Skeletal muscle tissue (tissue), 4 donors: ENCODE measurements around the gene ZNF70. TPM values are rescaled to one million over a fixed set of nuclear protein-coding genes. Genes with fewer than 3 reads are reported as not detected.
A peak's percentile ranks its signal among the peaks of the same experiment; 100 is the strongest.

Experiments
- H3K27ac ChIP-seq: one replicate; pipeline ENCODE4 v1.7.0; 2013; ENCODE audit warnings: mild to moderate bottlenecking, low read depth, low read length, inconsistent platforms
- H3K27me3 ChIP-seq, 3 donors: one replicate each; pipeline ENCODE4 v1.7.0; 2013; ENCODE audit warnings: low read length in 3 of 3; ENCODE audit not compliant: control insufficient read depth in 3 of 3, insufficient read depth in 3 of 3
- H3K36me3 ChIP-seq, 3 donors: one replicate each; pipeline ENCODE4 v1.7.0; 2013; ENCODE audit warnings: low read length in 3 of 3; ENCODE audit not compliant: control insufficient read depth in 3 of 3, insufficient read depth in 3 of 3
- H3K4me1 ChIP-seq, 3 donors: one replicate each; pipeline ENCODE4 v1.7.0; 2013; ENCODE audit warnings: low read length in 3 of 3, mild to moderate bottlenecking in 3 of 3; ENCODE audit not compliant: control insufficient read depth in 3 of 3, insufficient read depth in 3 of 3
- H3K4me3 ChIP-seq, 3 donors: one replicate each; pipeline ENCODE4 v1.7.0; 2013; ENCODE audit warnings: low read length in 3 of 3
- H3K9ac ChIP-seq, 3 donors: one replicate each; pipeline ENCODE4 v1.7.0; 2013; ENCODE audit warnings: low read length in 3 of 3, mild to moderate bottlenecking in 3 of 3, moderate library complexity in 2 of 3, low read depth in 1 of 3
- H3K9me3 ChIP-seq, 3 donors: one replicate each; pipeline ENCODE4 v1.7.0; 2013; ENCODE audit warnings: low read length in 3 of 3; ENCODE audit not compliant: control insufficient read depth in 3 of 3
- total RNA-seq: library from RNA; depleted of rRNA; stranded (reverse); fragments of >200 nt; gene quantifications from one replicate; pipeline ENCODE4 v1.2.3, GENCODE V29; 2014
- donor health status: Osteomylitis.

ZNF70 gene
- total RNA-seq, 1 donor from 2014 or later = 3.1 TPM

DNA sequence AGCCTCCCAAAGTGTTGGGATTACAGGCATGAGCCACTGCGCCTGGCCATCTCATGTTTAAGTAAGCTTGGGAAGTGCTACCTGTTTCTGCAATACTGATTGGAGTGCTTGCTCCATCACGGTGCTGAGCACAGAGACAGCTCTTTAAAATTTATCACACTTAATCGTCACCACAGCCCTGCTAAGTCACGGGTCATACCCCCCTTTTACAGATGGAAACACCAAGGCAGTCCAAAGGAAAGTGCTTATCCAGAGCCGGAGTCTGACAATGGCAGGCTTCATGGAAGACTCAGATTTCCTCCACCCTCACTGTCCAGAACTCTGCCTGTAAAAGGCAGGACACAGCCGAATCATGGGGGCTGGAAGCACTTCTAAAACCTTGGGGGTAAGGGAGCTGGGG is 9.1 kb upstream of the ZNF70 start:
- Histone ChIP-seq H3K36me3 (peaks cover 0 to 12% (median 8%) of the 10 kb centered on the region in 3 donors), H3K27me3 (no peaks in the 10 kb centered on the region), H3K4me1 (peaks cover 20 to 22% (median 20%) of the 10 kb centered on the region in 3 donors), H3K4me3 (no peak overlapping the region), H3K9ac (peak overlapping the region in 1 of 3 donors; percentile 12), H3K9me3 (no peaks in the 10 kb centered on the region), H3K27ac (no peak overlapping the region)

DNA sequence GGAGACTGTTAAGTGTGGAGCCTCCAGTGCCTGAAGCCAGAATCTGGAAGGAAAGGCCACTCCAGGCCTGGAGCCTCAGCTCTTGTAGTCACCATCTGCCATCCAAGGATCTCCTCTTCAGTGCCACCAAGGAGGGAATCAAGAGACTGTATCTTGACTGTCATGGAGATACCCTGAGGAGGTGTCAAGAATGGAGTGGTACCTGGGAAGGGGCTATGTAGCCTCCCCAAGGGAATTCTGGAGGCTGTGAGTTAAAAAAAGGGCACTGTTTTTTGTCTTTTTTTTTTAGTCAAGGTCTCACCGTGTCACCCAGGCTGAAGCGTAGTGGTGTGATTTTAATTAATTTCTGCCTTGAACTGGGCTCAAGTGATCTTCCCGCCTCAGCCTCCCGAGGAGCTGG is 8.7 kb upstream of the ZNF70 start:
- peaks cover 15 to 17% (median 16%) of the 10 kb centered on the region in 3 donors for H3K4me1 ChIP-seq
- H3K9ac ChIP-seq = no peak overlapping the region
- no peaks in the 10 kb centered on the region for H3K9me3 ChIP-seq
- H3K27ac ChIP-seq = no peak overlapping the region
- H3K36me3 ChIP-seq = peaks cover 0 to 8% (median 7%) of the 10 kb centered on the region in 3 donors
- H3K27me3 ChIP-seq = no peaks in the 10 kb centered on the region
- no peak overlapping the region for H3K4me3 ChIP-seq

DNA sequence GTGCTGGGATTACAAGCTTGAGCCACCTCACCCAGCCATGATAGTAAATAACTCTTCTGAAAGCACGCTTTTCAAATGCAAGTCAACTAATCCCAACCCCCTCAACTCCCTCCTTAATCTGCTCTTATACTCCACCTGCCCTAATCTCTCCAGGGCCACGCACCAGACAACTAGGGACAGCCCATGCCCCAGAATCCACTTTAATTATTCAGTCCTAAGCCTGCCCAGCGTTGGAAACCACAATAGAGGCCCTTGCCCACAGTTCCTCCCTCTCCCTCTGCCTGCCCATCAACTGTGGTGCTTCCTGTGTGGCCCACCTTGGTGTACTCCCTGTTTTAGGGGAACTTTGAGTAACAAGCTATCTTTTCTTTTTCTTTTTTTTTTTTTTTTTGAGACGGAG is 6.0 kb upstream of the ZNF70 start:
- no peaks in the 10 kb centered on the region for H3K36me3 ChIP-seq
- H3K4me1 ChIP-seq = no peaks in the 10 kb centered on the region
- H3K4me3 ChIP-seq = no peak overlapping the region
- no peaks in the 10 kb centered on the region for H3K27me3 ChIP-seq
- no peak overlapping the region for H3K9ac ChIP-seq
- H3K9me3 ChIP-seq = no peaks in the 10 kb centered on the region
- H3K27ac ChIP-seq = no peak overlapping the region

DNA sequence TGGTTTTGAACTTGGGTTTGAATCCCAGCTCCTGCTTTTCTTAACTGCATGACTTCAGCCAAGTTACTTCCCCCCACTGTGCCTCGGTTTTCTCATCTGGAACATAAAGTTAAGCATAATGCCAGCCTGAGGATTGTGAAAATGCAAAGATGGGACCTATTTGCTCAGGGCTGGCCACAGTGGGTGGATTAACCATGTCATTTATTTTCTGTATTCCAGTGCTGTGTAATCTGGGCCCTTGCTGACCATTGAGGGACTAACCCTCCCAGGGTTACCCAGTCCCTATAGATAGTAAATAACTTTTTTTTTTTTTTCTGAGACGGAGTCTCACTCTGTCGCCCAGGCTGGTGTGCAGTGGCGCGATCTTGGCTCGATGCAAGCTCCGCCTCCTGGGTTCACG is 4.8 kb upstream of the ZNF70 start:
- peaks cover 5 to 7% (median 6%) of the 10 kb centered on the region in 3 donors for H3K4me1 ChIP-seq
- no peaks in the 10 kb centered on the region for H3K9me3 ChIP-seq
- H3K36me3 ChIP-seq = no peaks in the 10 kb centered on the region
- H3K9ac ChIP-seq = no peak overlapping the region
- no peak overlapping the region for H3K27ac ChIP-seq
- no peak overlapping the region for H3K4me3 ChIP-seq
- H3K27me3 ChIP-seq = no peaks in the 10 kb centered on the region

DNA sequence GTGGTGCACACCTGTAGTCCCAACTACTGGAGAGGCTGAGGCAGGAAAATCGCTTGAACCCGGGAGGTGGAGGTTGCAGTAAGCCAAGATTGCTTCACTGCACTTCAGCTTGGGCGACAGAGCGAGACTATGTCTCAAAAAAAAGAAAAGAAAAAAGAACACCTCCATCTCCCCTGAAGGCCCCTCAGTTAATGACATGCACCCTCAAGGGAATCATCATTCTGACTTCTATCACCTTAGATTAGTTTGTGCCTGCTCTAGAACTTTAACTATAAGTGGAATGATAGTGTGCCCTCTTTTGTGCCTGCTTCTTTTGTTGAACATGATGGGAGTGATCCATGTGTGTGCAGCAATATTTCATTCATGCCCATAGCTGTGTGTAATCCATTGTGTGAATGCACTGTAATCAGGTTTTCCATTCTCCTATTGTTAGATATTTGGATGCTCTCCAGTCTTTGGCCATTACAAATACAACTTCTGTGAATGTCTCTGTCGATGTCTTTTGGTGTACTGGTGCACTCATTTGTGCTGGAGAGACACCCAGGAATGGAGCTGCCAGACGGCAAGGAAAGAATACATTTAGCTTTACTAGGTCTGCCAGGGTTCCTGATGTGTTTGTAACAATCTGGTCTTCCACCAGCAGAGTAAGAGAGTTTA is 4.2 kb upstream of the ZNF70 start:
- peaks cover 5 to 12% (median 6%) of the 10 kb centered on the region in 3 donors for H3K4me1 ChIP-seq
- H3K36me3 ChIP-seq = no peaks in the 10 kb centered on the region
- no peak overlapping the region for H3K27ac ChIP-seq
- H3K9me3 ChIP-seq = no peaks in the 10 kb centered on the region
- H3K4me3 ChIP-seq = no peak overlapping the region
- H3K9ac ChIP-seq = no peak overlapping the region
- no peaks in the 10 kb centered on the region for H3K27me3 ChIP-seq

DNA sequence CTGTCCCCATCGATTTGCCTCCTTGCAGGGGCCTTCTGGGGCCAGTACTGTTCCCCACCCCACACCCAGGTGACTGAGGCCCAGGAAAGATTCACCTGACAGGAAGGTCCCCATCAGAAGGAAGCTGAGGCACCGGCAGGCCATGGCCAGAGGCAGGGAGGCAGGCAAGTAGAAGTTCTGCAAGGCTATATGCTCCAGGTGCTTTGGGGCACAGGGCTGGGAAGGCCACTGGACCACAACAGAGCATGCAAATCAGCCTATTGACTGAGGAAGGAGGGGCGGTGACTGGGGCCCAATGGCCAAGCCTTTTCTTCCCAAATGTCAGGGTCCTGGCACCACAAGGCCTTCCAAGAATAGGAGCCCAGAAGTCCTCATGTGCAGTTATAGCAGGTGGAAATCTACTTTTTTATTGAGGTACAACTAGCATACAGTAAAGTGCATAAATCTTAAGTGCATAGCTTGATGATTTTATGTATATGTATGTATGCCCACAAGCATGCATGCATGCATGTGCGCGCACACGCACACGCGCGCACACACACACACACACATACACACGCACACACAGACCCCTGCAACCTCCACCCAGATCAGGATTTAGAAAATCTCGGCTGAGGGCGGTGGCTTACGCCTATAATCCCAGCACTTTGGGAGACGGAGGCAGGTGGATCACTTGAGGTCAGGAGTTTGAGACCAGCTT is 3.5 kb upstream of the ZNF70 start, which contains the start of gene VPREB3:
TSS of gene VPREB3 (minus strand) at position 206 of the 700 bp plus-strand sequence. CDS start at position 144, 62 bp downstream.
- Histone ChIP-seq H3K27ac (no peak within 1 kb of the TSS), H3K9me3 (no peaks in the 10 kb centered on the region), H3K4me1 (peaks cover 5 to 17% (median 11%) of the 10 kb centered on the region in 3 donors), H3K4me3 (no peak within 1 kb of the TSS), H3K9ac (no peak within 1 kb of the TSS), H3K27me3 (no peaks in the 10 kb centered on the region), H3K36me3 (no peaks in the 10 kb centered on the region)

DNA sequence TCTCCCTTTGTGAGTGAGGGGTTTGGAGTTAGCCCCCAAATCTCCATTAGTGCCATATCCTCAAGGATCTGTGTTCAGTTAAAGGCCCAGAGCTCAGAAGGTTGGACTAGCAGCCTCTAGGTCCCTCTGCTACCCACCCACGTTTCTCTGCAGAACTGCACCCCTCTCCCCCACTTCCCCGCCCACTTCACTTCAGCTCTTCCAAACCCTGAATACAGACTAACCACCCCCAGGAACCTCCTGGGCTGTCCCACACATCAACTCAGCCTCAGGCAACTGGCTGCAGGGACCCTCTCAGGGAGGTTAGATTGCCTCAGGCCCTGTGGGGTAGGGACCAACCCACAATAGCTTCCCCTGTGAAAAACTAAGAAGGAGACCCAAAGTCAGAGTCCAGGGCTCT is 2.5 kb upstream of the ZNF70 start:
- H3K9me3 ChIP-seq = no peaks in the 10 kb centered on the region
- no peaks in the 10 kb centered on the region for H3K36me3 ChIP-seq
- H3K27me3 ChIP-seq = no peaks in the 10 kb centered on the region
- H3K27ac ChIP-seq = no peak overlapping the region
- H3K9ac ChIP-seq = no peak overlapping the region
- H3K4me3 ChIP-seq = no peak overlapping the region
- peaks cover 5 to 17% (median 11%) of the 10 kb centered on the region in 3 donors for H3K4me1 ChIP-seq

DNA sequence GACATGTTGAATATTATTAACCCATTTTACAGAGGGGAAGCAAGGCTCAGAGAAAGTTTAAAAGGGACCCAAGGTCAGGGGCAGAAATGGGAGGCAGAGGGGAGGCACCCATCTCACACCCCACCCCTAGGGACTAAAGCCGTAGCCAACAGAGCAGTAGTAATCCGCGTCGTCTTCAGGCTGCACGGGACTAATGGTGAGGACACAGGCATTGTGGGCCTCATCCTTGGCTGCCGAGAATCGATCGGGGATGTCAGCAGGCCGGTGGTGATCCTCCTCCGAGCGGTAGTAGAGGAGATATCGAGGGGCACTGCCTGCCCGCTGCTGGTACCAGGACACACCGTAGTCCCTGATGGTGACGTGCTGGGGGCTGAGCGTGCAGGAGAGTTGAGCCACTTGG is 1.8 kb upstream of the ZNF70 start:
- Histone ChIP-seq H3K27me3 (no peaks in the 10 kb centered on the region), H3K9ac (no peak overlapping the region), H3K27ac (no peak overlapping the region), H3K4me3 (no peak overlapping the region), H3K9me3 (no peaks in the 10 kb centered on the region), H3K36me3 (no peaks in the 10 kb centered on the region), H3K4me1 (peaks cover 5 to 17% (median 11%) of the 10 kb centered on the region in 3 donors)

DNA sequence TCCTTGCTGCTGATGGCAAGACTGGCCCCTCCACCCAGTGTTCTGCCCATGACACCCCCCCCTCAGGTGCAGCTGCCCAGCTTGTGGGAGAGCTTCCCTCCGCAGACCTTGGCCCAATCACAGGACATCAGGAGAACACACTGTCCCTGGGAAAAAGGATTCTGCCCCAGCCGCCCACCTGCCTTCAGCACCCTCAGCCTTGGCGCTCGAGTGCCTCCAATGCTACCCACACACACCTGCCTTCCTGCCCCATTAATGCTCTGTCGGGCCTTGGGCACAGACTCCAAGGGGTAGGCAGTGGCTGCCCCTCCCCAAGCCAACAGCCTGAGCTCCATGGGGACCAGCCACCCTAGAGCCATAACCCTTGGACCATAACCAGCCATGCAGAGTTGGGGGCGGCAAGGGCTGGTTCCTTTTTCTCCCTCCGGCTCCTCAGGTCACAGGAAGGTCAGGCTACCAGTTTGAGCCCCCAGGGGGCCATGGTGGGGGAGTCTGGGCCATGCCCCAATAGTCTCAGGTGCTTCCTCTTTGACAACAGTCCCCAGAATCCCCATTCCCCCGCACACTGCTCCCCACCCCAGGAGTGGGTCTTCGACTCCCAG is 1.3 kb upstream of the ZNF70 start:
- H3K4me1 ChIP-seq = peaks cover 5 to 17% (median 11%) of the 10 kb centered on the region in 3 donors
- H3K4me3 ChIP-seq = no peak overlapping the region
- H3K9ac ChIP-seq = no peak overlapping the region
- no peak overlapping the region for H3K27ac ChIP-seq
- H3K27me3 ChIP-seq = no peaks in the 10 kb centered on the region
- H3K9me3 ChIP-seq = no peaks in the 10 kb centered on the region
- H3K36me3 ChIP-seq = no peaks in the 10 kb centered on the region

DNA sequence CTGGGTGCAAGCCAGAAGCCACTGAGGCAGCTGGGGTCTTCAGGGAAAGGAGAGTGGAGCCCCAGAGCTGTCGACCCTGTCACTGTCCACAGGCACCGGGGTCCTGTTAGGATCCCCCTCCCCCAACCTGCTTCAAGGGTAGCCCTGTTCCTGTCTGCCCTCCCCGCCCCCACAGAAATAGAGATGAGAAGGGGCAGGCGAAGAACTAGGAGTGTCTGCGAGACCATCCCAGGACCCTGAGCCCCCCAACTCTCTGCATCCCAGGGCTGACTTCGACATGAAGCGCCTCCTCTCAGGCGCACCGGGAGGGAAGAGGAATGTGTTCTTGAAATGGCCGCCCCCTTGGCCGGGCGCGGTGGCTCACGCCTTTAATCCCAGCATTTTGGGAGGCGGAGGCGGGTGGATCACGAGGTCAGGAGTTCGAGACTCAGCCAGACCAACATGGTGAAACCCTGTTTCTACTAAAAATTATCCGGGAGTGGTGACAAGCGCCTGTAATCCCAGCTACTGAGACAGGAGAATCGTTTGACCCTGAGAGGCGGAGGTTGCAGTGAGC is 607 bp upstream of the ZNF70 start:
- peaks cover 5 to 17% (median 11%) of the 10 kb centered on the region in 3 donors for H3K4me1 ChIP-seq
- H3K9ac ChIP-seq = peak overlapping the region; percentile 80 to 90 (median 85)
- H3K27me3 ChIP-seq = no peaks in the 10 kb centered on the region
- H3K4me3 ChIP-seq = peak overlapping the region; percentile 77 to 89 (median 84)
- H3K36me3 ChIP-seq = no peaks in the 10 kb centered on the region
- peak overlapping the region; percentile 79 for H3K27ac ChIP-seq
- H3K9me3 ChIP-seq = no peaks in the 10 kb centered on the region
